Measurements from ENCODE around the gene AP1M1. TPM values are rescaled to one million over a fixed set of nuclear protein-coding genes. Genes with fewer than 3 reads are reported as not detected.

Gene AP1M1
- total RNA-seq, 2 experiments from 2014 or later = 99.0 to 108 TPM

GRCh38 chr19:16233836-16234551, 36.3 kb downstream of the AP1M1 start:
- no peak for TF ChIP-seq CTCF (IDR thresholded peaks at IDR 0.05)
- Mint-ChIP-seq H3K4me3 (no peak overlapping the region), H3K9me3 (peaks cover 10% of the 10 kb centered on the region), H3K27ac (peak overlapping the region; percentile 73), H3K36me3 (ENCODE audit: low read depth) (peaks cover 48% of the 10 kb centered on the region), H3K27me3 (no peaks in the 10 kb centered on the region), H3K4me1 (ENCODE audit: low read depth) (peaks cover 46% of the 10 kb centered on the region)
- DNase-seq = peak; percentile 33
- ChIA-PET POLR2A (interaction anchor here (1.5 kb wide), 1 partner anchor 11 kb away, joined by 4 read pairs; no protein-coding TSS in a partner anchor), CTCF (interaction anchor here (1.1 kb wide), 1 partner anchor 16 kb away, joined by 3 read pairs; no protein-coding TSS in a partner anchor)
- peak; percentile 60 for ATAC-seq
- intact Hi-C loops (cut with micrococcal nuclease) = no loop called here

- H3K27me3 Mint-ChIP-seq = no peaks in the 10 kb centered on the region
- peaks cover 10% of the 10 kb centered on the region for H3K9me3 Mint-ChIP-seq
- H3K4me1 Mint-ChIP-seq (ENCODE audit: low read depth) = peaks cover 50% of the 10 kb centered on the region
- no peak for TF ChIP-seq CTCF (IDR thresholded peaks at IDR 0.05)
- peaks cover 45% of the 10 kb centered on the region for H3K36me3 Mint-ChIP-seq (ENCODE audit: low read depth)
- no peak overlapping the region for H3K4me3 Mint-ChIP-seq
- CTCF ChIA-PET = interaction anchor here (1.1 to 1.7 kb wide), 2 partner anchors 16 to 148 kb away, joined by 3 to 5 read pairs; no protein-coding TSS in a partner anchor
- peak overlapping the region; percentile 58 for H3K27ac Mint-ChIP-seq
- ATAC-seq = no peak
- DNase-seq = no peak
- POLR2A ChIA-PET = interaction anchor here (1.5 kb wide), 1 partner anchor 12 kb away, joined by 4 read pairs; no protein-coding TSS in a partner anchor
- intact Hi-C loops (cut with micrococcal nuclease) = no loop called here
These were observed 37.1 kb downstream of the AP1M1 start for GRCh38 chr19:16234552-16235445.

- ChIA-PET POLR2A (no interaction called here), CTCF (interaction anchor here (1.2 to 1.7 kb wide), 2 partner anchors 147 to 181 kb away, joined by 3 to 5 read pairs; no protein-coding TSS in a partner anchor)
- TF ChIP-seq CTCF (IDR thresholded peaks at IDR 0.05) = no peak
- H3K27ac Mint-ChIP-seq = peak overlapping the region; percentile 48
- H3K9me3 Mint-ChIP-seq = peaks cover 10% of the 10 kb centered on the region
- H3K27me3 Mint-ChIP-seq = no peaks in the 10 kb centered on the region
- H3K4me3 Mint-ChIP-seq = no peak overlapping the region
- intact Hi-C loops (cut with micrococcal nuclease) = no loop called here
- DNase-seq (no peak), ATAC-seq (no peak)
- peaks cover 50% of the 10 kb centered on the region for H3K4me1 Mint-ChIP-seq (ENCODE audit: low read depth)
- H3K36me3 Mint-ChIP-seq (ENCODE audit: low read depth) = peaks cover 39% of the 10 kb centered on the region
These were observed 38.3 kb downstream of the AP1M1 start for GRCh38 chr19:16235811-16236652.

- POLR2A ChIA-PET = no interaction called here
- ATAC-seq = peak; percentile 42
- Mint-ChIP-seq H3K4me1 (ENCODE audit: low read depth) (peaks cover 22% of the 10 kb centered on the region), H3K27ac (no peak overlapping the region), H3K36me3 (ENCODE audit: low read depth) (no peaks in the 10 kb centered on the region), H3K27me3 (no peaks in the 10 kb centered on the region), H3K4me3 (no peak overlapping the region), H3K9me3 (no peaks in the 10 kb centered on the region)
- CTCF ChIA-PET = interaction anchor here (1.0 to 9.2 kb wide), 6 partner anchors 128 to 202 kb away, joined by 3 to 131 read pairs (median 6); no protein-coding TSS in a partner anchor
- DNase-seq = no peak
- intact Hi-C loops (cut with micrococcal nuclease) = no loop called here
- TF ChIP-seq CTCF (IDR thresholded peaks at IDR 0.05) = no peak
These were observed 46.4 kb downstream of the AP1M1 start for GRCh38 chr19:16244091-16244490.
